HG03066 (cell line): ENCODE data around the gene RALGAPA2.

ENCODE experiments used
- ATAC-seq: cut with Tn5 transposase; IDR thresholded peaks from one replicate; pipeline ENCODE4 v1.9.1; 2021; ENCODE audit warnings: low read depth; ENCODE audit not compliant: unreplicated experiment

RALGAPA2 gene

DNA sequence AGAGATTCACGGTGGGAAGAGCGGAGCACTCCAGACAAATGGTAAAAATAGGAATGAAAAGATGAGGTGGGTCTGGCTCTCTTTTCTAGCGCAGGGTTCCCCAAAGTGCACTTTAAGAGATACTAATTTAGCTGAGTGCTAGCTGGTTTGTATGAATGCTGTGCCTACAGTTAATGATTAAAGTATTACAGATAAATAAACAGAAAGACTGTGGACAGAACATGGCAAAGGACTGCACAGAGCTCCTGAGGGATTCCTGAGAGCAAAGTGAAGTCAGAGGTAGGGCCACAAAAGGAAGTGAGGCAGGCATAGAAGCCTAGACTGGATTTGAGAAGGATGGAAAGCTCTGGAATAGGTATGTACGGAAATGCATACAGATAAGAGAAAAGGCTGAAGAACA, 230.0 kb downstream of the RALGAPA2 start:
- ATAC-seq, result no peak

DNA sequence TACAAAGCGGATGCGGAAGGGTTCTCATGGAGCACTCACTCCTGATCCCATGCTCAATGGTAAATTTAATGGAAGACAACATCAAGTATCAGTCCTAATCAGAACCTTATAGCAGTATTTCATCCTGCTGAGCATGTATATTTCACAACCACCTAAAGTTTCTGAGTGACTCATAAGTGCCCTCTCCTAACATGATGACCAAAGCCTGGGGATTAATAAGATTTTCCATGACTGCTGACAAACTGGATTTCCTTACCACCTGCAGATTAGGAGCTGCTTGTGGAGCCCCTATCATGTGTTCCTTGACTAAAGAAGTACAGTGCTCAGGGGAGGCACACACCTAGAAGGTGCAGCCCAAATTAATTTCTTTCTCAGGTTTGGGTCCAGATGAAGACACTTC, 231.8 kb downstream of the RALGAPA2 start:
- ATAC-seq, result no peak

DNA sequence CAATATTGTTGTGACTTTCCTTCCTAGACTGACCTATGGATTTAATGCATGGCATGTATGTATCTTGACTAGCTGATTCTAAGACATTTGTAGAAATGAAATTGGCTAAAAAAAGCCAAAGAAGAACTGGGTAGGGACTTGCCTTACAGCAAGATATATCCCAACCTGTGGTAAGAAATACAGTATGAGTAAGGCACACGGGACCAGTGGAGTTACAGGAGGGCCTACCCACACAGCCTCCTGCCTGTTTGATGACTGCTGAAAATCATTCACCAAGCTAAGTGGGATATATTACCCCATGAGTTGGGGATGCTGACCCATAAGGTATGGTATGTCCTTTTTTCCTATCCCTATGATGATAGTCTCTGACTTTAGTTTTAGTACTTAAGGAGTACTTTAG, 232.3 kb downstream of the RALGAPA2 start:
- no peak for ATAC-seq

DNA sequence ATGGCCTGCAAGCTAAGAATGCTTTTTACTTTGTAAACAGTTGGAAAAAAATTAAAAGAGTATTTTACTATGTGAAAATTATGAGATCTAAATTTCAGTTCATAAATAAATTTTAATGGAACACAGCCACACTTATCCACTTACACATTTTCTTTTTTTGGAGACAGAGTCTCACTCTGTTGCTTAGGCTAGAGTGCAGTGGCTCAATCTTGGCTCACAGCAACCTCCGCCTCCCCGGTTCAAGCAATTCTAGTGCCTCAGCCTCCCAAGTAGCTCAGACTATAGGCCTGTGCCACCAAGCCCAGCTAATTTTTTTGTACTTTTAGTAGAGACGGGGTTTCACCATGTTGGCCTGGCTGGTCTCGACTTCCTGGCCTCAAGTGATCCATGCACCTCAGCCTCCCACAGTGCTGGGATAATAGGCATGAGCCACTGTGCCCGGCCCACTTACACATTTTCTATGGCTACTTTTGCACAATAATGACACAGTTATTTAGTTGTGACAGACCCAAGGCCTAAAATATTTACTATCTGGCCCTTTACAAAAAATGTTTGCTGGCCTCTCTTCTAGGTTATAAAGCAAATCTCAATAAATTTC, 234.9 kb downstream of the RALGAPA2 start:
- ATAC-seq, result no peak

DNA sequence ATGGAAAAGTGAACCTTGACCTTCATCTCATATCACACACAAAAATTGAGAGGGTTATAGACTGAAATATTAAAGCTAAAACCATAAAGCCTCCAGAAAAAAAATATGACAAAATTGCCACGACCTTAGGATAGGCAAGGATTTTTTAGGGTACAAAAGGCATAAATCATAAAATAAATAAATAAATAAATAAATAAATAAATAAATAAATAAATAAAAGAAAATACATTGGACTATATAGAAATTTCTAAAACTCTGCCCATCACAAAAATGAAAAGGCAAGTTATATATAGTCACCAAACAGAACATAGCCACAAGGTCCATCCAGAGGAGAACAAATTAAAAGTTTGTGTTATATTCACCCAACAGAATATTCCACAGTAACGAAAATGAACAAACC, 235.9 kb downstream of the RALGAPA2 start:
- no peak for ATAC-seq

DNA sequence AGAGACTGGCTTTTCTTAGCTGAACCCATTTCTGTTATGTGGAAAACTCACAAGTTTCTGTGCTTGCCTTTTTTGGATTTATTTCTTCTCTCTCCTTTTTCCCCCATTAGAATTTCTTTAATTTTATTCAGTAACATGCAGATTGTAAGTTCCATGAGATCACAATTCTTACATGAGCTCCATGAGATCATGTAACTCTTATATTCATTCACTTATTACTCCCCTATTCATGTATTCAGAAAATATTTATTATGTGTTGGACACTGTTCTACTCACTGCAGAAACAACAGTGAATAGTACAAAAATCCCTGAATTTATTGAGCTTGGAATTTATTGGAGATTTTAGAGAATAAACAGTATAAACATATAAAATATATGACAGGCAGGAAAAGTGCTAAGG, 238.8 kb downstream of the RALGAPA2 start:
- no peak for ATAC-seq

DNA sequence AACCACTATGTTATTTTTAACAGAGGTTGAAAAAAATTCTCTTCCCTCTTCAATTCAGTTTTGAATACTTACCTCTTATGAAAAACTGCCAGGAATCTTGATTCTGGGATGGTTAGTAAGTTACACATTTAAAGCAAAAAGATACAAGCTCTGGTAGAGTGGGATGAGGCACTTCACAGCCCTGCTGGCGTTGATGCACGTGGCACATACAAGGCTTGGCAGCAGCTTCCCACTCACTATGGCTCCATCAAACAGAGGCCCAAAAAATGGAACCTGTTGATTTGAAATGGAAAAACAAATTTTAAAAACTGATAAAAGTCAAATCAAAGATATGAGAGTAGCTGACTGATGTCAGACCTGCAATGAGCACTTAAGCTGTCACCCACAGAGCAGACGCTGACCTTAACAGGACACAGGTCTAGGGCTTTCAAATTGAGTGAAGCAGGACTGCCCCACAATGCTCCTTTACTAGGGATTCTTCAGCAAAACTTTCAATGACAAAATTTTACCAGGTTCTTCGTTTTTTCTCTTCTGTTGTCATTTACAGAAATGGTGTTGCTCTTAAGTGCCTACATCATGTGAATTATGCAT, 239.7 kb downstream of the RALGAPA2 start:
- no peak for ATAC-seq

DNA sequence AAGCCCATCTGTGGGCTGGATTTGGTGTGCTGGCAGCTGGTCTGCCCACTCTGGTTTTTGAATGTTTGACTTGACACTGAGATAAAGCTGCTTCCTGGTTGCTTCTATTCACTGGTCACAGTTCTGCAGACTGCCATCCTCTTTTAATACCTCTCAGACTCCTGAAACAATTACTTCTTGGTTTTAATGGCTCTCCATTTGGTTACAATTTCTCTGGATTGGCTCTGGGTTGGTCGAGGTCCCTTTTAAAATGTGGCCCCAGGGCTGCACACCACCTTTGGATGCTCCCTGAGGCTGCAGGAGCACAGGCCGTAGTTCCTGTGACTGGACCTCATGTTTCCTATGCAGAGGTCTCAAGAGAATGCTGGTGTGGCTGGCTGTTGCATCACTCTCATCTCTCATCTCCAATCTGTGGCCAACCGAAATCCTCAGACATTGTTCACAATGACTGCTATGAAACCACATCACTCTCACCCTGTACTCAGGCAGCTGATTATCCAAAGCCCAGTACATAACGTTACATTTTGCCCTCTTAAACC, 246.0 kb downstream of the RALGAPA2 start:
- peak; percentile 82 for ATAC-seq

DNA sequence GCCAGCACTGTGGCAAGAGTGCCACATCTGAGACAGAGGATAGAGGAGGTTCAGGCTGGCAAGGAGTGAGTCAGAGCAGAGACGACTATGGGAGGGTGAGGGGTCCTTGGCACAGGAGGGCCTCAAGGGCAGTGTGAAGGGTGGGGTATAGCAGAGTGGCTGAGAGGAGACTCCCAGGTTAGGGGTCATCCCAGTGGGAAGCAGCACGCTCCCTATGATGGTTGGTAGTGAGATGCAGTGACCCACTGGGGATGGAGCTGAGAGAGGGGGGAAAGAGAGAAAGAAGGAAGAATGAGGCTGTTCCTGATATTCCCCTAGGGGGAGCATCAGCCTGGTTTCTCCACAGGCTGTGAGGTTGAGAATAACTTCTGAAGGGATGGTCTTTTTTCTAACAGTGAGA, 247.2 kb downstream of the RALGAPA2 start:
- ATAC-seq, result no peak

DNA sequence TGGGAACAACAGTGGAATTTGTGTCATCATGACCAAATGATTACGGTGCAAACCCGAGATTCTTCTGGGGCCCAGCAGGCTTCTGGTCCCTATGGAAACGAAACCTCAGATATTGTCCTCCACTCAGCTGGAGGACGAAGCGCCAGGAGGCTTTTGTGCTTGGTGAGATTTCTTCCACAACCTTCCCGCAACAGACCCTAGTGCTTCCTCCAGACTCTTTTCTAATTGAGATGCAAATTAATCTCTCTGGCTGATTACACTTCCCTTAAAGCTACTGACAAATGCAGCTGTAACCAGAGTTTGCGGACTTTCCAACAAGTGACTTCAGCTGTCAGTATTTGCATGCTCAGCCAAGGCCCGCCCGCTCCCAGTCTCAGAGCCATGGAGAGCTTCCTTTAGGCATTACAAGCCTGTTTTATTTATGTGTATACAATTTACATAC, 248.5 kb downstream of the RALGAPA2 start:
- ATAC-seq, result no peak

DNA sequence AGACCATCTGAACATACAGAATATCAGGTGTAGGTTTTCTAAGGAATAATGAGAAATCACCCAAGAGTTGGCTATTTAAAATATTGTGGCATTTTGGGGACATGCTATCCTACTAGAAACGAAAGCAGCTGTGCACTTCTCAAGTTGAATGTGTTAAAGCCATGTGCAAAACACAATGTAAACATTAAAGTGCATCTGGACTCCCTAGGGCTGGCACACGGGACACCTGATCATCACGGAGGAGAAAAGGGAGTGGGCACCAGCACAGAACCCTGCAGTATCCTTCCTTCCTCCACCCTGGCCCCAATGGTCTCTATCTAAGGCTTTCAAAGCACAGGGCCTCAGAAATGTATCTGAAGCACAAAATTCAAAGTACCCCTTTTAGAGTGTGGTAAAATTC, 250.3 kb downstream of the RALGAPA2 start:
- ATAC-seq, result no peak

DNA sequence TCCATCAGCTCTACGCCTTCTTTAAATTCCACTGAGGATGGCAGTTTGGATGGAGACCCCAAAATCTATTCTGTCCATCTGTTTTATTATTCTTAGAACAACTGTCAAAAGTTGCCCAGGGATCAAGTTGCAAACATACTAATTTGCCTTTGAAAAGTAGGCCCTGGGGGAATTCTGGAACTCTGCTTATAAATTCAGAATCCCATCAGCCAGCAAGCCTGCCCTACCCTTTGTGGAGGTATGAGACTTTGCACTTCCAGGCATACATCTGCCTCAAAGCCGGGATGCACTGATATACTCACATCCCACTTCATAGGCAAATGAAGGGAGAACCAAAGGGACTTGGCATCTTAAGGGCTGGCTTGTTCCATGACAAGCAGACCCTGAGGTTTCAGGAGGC, 250.9 kb downstream of the RALGAPA2 start:
- ATAC-seq, result no peak

DNA sequence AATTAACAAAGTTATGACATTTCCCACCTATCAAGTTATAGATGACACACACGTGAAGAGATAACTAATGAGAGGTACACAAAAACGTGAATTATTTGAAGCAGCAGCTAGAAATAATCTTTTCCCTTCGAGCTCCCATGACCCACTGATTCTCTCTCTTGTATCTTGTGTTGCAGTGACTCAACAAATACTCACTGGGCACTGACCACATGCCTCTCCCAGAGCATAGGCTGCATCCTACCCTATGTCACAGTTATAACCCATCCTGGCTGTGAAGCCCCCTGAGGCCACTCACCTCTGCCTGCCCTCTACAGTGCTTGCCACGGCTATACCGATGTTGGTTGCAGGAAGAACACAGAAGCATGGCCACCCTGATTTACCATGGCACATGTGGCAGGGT, 252.7 kb downstream of the RALGAPA2 start:
- no peak for ATAC-seq

DNA sequence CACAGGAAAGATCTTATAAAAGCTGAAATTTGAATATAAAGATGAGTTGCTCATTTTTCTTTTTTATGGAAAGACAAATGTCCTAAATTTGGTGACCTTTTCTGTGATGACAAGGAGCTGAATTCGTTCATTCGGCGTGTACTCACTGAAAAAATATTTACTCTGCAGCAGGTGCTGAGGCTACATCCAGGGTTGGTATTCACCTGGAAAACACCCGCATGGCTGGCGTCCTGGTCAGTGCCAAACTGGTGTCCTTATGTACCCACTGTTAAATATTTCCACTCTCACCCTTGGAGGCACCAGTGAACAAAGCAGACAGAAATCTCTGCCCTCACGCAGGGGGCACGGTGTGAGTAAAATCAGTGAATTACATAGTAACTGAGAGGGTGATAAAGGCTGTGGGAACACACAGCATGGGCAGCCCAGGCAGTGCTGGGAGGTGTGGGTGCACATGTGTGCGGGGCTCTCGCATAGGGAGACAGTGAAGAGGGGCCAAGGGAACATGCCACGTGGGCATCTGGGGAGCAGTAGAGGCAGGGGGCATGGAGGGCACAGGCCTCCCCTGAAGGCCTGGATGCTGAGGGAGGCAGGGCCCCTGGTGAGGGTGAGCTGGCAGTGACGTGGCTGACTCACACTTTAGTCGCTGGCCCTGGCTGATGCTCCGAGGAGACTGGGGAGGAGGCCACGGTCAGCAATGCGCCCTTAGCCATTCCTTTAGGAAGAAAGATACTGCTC, 254.9 kb downstream of the RALGAPA2 start:
- ATAC-seq, result no peak

DNA sequence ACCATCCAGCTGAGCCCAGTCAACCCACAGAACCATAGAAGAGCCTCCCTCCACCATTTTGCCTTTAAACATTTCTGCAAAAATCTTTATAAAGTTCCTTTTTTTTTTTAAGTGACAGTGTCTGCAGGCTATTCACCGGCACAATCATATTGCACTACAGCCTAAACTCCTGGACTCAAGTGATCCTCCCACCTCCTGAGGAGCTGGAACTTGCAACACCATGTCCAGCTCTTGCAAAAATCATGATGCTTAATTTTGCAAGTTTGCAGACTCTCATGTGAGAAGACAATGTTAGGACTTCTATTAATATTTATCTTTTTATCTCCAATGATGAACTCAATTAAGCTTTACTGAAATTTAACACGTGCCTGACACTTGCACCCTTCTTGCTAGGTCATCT, 255.7 kb downstream of the RALGAPA2 start:
- ATAC-seq, result no peak

DNA sequence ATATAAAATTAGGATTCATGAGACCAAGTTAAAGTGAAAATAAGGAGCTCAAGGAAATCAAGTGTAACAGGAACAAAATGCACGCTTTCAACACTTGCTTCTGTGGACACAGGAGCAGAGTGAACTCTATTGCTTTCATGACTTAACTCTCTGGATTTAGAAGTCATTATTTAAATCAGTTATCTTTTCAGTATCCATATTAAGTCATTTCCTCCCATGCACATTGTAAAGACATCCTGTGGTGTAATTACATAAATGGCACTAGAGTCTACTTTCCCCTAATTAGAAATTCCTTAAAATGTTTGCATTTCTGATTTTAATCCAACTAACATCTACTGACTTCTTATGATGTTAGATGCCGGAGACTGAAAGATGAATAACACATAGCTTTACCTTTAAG, 256.5 kb downstream of the RALGAPA2 start:
- no peak for ATAC-seq

DNA sequence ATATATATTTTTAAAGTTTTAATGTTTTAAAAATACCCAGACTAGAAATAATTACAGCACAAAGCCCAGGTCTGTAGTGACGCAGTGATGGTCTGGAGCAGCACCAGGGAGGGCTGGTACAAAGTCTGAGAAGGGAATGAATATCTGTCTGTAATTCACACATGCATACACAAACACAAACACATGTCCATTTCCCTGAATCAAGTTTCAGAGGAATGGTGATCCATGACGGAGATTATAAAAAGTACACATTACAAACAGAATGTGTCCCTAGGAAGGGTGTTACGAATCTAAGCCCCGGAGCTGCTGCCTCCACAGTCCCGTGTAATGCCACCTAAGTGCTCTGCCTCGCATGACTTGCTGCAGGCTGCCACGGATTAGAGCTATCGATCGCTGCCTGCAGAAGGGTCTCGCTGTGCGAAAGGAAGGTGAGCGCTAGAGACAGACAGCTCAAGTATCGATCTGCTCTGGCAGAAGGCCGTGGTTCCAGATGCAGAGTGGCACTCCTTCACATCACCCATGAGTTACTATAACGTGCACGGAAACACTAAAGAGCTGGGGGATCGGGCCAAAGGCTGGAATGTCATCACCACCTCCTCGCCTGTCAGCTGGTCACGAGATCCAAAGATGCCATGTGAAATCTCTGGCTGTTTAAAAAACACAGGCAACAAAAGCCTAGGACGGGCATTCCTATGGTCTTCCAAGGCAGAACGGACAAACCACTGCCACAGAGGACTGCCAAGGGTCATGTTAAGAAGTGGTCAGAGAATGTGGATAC, 257.4 kb downstream of the RALGAPA2 start:
- ATAC-seq, result no peak

DNA sequence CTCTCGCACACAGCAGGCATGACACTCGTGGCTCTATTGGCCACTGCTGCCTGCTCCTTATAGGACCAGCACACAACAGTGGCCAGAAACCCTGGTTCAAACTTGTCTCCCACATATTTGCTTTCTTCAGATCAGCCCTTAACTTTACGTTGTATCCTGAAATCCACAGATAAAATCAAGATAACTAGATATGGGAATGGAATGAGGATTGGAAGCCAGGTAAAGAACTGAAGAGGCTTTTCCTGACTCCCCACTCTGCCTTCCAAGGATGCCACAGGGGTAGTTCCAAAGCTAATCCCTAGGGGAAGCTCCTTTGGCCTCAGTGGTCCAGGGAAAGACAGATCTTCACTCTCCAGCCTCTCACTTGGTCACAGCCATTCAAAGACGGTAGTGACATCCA, 258.1 kb downstream of the RALGAPA2 start:
- no peak for ATAC-seq

DNA sequence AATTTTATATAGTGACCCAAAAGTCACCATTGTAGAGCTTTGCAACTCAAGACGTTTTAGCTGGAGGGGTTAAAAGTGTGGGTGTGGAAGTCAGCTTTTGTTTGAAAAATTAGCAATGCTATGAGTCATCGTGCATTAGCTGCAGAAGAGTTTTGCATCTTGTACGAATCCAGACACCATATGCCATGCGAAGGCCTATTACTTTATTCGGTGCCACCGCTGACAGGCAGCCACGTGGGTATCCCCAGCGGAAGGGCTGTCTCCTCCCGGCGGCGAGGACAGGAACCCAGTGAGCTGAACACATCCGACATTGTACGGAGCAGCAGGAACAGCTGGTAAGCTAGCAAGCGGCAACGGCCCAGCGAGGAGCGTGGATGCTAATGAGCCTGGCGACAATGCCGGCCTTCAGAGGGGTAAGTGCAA, 260.2 kb downstream of the RALGAPA2 start:
- peak; percentile 92 for ATAC-seq

DNA sequence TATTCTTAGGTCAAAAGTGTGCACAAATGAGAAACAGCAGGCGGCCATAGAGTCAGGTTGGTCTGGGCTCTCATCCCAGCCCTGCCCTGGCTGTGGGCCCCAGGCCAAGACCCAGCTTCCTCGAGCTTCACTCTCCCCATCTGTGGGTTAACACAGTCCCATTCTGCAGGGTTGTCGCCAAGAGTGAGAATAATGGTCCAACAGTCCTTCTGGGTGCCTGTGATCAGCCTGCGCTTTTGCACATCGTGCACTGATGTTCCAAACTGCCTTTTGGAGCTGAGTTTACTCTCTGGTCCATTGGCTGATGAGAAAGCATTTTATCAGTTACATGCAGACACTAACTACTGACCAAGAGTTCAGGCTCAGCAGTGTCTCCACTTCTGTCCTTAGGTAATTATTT, 261.9 kb downstream of the RALGAPA2 start:
- ATAC-seq, result no peak

DNA sequence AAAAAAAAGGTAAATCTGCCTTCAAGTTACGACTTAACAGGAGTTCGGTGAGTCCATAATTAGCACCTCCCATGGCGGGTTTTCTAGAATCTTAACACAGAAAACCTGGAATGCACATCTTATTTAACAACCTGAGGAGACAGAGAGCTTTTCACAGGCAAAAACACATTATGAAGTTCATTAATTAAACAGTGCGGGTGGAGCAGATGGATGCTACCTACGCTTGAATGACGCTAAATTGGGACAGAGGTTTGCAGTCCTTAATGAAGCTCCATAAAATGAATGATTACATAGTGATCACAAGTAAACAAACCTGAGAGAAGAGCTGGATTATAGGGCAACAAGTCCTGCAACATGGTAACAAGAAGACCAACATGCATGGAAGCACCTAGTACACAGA, 263.6 kb downstream of the RALGAPA2 start:
- no peak for ATAC-seq
